NCI-H748 (cell line): Measurements from ENCODE around the gene PHC2.

Experiments used
- DNase-seq: peaks from one replicate; lab custom pipeline; 2025; ENCODE audit not compliant: unreplicated experiment; lab: John Stamatoyannopoulos, UW

The PHC2 gene

GRCh38 chr1:33354707-33355316 lies 76.1 kb downstream of the PHC2 start:
- DNase-seq: no peak

GRCh38 chr1:33353531-33353930 lies 77.4 kb downstream of the PHC2 start:
- DNase-seq: no peak

- no peak for DNase-seq
Measured at GRCh38 chr1:33351281-33351660, 79.6 kb downstream of the PHC2 start.

- no peak for DNase-seq
Measured at GRCh38 chr1:33350611-33351280, 80.1 kb downstream of the PHC2 start.

GRCh38 chr1:33349778-33350610 lies 80.9 kb downstream of the PHC2 start:
- DNase-seq: peak; percentile 87

- peak; percentile 48 for DNase-seq
Measured at GRCh38 chr1:33349081-33349759, 81.7 kb downstream of the PHC2 start.

- no peak for DNase-seq
Measured at GRCh38 chr1:33348676-33349080, 82.2 kb downstream of the PHC2 start.

GRCh38 chr1:33348194-33348593 lies 82.7 kb downstream of the PHC2 start:
- DNase-seq: no peak

- peak; percentile 15 for DNase-seq
Measured at GRCh38 chr1:33347650-33347992, 83.3 kb downstream of the PHC2 start.

GRCh38 chr1:33346927-33347649 lies 83.8 kb downstream of the PHC2 start:
- DNase-seq: no peak

- DNase-seq: no peak
Measured at GRCh38 chr1:33346533-33346926, 84.4 kb downstream of the PHC2 start.

GRCh38 chr1:33344896-33345560 lies 85.9 kb downstream of the PHC2 start:
- no peak for DNase-seq

- no peak for DNase-seq
Measured at GRCh38 chr1:33343539-33343938, 87.4 kb downstream of the PHC2 start.

- DNase-seq: peak; percentile 96
Measured at GRCh38 chr1:33342041-33342723, 88.7 kb downstream of the PHC2 start.

- DNase-seq: no peak
Measured at GRCh38 chr1:33341190-33341589, 89.7 kb downstream of the PHC2 start.

GRCh38 chr1:33339413-33339812 lies 91.5 kb downstream of the PHC2 start:
- no peak for DNase-seq

- no peak for DNase-seq
Measured at GRCh38 chr1:33338440-33339211, 92.3 kb downstream of the PHC2 start.

- no peak for DNase-seq
Measured at GRCh38 chr1:33338048-33338439, 92.9 kb downstream of the PHC2 start.

GRCh38 chr1:33337441-33337840 lies 93.5 kb downstream of the PHC2 start:
- no peak for DNase-seq
